ENCODE results near the gene KCNQ1OT1.

Gene KCNQ1OT1

DNA sequence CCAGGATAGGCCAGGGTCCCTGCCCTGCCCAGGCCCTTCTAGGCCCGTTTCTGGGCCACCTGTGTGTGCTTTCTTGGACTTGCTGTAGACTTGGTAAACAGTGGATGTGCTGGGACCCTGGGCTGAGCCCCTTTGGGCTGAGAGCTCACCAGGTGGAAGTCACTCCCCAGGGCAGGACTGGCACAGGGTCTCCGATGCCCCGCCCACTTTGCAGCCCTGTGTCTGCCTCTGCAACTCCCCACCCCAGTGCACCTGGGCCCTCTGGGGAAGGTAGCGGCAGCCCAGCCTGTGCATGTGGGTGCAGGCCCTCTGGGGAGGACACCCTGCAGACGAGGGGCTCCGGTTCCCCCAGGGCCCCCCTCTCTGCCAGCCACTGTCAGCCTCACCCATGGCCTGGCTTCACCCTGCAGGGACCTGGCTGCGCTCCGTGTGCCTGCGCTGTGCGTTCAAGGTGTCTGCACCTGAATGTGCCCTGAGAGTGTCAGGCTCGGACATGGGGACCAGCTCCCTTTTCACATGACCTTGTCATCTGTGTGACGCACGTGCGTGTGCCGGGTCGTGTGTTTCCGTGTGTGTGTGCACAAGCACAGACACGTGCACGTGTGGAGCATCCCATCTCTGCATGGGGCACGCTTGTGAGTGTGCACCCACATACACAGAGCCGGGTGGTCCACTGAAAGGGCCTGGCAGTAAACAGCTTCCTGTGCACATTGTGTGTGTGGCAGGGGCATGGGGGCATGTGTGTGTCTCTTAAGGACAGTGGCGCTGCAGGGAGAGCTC, 118.5 kb downstream of the KCNQ1OT1 start:
- DNase-seq: no peak

DNA sequence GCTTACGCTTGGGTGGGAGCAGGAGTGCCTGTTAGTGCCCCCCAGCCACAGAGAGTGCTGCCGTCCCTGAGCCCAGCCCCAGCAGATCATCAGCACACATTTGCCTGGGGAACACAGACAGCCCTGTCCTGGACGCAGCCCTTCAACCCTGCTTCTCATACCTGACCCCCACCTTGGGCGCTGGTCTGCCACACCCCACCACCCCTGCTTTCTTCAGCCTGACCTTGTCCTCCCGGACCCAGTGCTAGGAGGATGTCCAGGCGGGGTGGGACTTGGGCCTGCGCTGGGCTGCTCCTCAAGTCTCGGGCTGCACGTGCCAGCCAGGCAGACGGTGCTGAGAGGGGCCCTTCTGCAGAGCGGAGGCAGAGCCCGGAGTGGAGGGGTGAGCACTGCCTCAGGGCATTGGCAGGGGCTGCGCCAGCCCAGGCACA, 119.2 kb downstream of the KCNQ1OT1 start:
- no peak for DNase-seq

DNA sequence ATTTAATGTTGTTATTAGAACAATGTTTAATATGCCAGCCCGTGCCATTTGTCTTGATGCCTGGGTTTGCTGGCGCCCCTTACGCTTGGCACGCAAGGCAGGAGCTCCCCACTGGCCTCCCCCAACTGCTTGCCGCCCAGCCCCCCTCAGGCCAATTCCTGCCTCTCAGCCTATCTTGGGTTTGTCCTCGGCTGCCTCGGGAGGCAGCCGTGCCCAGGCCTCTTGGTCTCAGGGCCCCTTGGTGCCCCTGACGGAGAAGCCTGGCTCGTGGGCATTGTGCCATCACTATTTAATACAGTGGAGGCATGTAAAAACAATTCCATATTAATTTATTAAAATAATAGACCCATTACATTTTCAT, 119.8 kb downstream of the KCNQ1OT1 start:
- no peak for DNase-seq

DNA sequence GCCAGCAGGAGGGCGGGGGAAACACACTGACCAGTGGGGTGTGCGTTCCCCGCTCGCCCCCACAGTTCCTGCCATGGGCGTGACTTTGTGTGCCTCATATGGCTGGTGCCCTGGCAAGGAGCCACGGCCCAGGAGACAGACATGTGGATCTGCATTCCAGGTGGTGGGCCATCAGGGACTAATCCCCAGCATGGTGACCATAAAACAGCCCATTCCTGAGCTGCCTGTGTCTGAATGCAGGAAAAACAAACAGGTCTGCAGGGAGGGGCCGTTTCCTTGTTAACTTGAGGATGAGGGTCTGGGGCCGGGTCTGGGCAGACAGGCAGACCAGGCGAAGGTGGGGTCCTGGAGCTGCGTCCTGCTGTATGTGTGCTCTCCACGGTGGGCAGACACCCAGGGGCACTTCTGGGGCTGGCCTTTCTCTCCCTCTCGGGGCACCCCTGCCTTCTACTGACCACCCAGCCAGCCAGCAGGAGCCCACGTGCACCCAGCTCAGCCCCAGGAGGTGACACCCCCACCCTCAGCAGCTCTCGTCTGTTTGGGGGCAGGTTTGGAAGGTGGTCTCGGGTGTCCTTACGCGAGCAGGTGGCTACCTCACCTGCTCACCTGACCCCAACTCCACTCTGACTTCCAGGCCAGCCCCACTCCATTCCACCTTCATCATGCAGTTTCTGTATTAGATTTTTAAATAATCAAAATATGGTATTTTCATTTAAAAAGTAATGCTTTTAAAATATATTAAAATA, 120.3 kb downstream of the KCNQ1OT1 start:
- no peak for DNase-seq

DNA sequence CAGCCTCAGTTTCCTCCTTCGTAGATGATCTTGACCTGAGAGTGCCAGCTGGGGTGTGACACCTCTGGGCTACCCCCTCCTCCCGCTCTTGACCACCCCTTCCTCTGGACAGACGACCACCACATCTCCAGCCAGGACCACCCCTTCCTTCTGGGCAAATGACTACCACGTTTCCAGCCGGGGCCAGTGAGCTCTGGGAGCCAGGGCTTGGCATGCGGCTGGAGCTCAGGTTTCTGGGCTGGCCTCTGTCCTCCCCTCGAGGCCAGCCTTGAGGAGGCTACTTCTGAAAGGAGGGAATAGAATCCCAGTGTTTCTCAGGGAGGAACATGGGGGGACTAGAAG, 120.9 kb downstream of the KCNQ1OT1 start:
- no peak for DNase-seq

DNA sequence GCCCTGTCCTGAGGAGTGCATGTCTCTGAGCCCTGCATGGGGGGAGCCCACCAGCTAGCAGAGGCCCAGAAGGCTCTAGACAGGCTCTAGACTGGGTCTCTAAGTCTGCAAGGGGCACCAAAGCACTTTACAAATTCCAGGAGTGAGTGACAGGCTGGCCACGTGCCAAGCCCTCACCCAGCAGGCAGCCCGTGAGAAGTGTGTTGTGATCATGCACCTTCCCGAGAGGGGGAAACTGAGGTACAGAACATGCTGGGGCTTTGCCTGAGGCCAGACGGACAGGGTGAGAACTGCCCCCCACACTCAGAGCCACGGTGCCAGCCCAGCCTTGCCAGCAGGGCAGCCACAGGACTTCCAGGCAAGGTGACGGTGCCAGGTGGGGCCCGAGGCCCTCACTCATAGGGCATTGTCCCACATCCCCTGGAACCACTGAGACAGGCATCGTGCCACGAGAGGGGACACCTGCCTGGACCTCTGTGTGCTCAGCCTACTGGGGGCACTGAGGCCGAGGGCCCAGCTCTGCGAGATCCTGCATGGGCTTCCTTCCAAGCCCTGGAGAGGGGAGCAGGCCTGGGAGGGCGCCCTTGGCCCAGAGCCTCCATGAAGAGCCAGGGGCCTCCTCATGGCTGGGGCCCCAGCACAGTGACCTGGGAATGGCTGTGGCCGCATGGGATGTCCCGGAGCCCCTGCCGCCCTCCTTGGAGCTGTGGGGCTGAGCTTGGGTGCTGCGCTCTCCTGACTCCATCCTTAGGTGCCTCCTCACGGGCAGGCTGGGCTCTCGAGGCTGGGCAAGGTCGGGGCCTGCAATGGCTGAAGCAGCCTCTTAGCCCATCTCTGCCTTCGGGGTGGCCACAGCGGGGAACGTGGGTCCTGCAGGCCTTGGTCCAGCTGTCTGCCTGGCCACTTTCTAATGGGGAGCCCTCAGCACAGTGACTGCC, 121.5 kb downstream of the KCNQ1OT1 start:
- no peak for DNase-seq

DNA sequence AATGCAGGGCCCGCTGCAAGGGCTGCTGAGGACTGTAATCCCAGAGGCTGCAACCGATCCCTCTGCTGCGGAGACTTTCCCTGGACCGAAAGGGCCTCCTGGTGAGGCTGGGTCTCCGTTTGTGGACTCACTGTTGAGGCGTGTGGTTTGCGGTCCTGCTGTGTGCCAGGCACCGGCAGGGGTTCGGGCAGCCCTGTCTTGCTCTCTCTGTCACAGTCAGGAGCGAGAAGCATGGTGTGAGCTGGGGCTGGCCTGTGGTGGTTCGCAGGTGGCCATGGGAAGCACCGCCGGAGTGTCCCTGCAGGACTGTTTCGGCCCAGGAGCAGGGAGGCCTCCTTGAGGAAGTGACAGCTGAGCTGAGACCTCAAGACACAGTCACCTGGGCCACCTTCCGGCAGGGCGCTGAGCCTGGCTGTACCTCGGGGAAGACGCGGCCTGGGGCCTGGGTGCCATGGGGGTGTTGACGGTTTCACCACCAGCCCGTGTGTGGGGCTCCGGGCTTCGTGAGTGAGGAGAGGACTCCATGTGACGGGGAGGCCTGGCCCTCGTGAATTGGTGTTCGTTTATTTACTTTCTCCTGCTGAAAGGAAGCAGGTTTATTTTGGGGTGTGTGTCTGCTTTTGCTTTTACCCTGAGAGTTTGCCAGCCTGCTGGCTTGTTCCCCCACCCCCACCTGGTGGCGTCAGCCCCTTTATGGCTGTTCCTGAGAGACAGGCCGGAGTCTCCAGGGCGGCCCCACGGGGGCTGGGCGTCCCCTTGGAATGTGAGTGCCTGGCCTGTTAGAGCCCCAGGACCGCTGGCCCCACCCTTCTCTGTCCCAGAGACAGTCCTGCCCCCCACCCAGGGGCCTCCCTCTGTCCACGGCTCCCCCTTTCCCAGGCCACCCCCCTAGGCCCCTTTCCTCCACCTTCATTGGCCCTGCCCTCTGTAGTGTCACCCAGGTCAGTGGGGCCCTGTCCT, 122.5 kb downstream of the KCNQ1OT1 start:
- no peak for DNase-seq

DNA sequence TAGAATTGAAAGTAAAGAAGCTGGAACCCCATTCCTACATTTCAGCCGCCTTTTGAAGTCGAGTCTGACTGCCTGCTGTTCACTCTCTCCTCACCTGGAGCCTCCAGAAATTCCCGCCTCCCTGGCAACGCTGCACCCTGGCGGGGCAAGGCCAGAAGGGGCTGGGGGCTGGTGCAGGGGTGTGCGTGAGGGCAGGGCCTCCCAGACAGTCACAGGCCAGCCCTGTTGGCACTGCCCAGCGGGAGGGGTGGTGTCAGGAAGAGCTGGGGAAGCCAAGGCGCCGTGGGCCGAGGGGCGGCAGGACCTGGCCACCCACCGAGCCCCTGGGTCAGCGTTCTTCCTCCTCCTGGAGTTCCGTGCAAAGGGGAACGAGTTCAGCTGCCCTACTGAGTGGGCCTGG, 123.2 kb downstream of the KCNQ1OT1 start:
- DNase-seq: no peak

DNA sequence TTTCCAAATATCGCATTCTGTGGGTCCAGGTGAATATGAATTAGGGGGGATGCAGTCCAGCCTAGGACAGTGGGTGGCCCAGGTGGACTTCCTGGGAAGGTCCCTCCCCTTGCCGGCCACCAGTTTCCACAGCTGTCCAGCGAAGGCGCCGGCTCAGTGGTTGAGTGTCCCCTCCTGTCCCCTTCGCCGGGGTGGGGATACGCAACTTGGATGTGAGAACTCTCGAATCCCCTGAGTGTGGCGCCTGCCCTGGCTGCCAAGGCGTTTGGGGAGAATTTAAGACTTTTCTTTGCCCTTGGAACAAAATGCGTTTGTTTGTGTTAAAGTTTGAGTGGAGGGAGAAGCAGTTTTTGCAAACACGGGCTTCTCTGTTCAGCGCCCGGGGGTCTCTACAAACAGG, 123.7 kb downstream of the KCNQ1OT1 start:
- DNase-seq: no peak

DNA sequence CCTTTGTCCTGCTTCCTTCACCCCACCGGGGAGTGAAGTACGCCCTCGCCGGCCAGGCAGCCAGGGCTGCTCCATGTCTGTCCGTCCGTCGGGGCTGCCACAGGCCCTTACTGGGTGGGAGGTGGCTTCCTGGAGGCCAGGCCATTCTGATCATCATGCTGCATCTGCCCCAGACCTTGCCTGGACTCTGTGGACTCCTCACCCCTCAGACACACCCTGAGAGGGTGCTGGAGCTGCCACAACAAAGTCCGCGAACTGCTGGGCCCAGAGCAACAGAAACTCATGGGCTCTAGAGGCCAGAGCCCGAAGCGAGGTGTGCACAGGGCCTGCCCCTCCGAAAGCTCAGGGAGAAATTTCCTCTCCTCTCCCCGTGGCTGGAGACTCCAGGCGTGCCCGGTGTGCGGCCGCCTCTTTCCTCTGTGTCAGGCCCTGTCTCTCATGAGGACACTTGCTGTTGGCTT, 124.2 kb downstream of the KCNQ1OT1 start:
- DNase-seq: no peak

DNA sequence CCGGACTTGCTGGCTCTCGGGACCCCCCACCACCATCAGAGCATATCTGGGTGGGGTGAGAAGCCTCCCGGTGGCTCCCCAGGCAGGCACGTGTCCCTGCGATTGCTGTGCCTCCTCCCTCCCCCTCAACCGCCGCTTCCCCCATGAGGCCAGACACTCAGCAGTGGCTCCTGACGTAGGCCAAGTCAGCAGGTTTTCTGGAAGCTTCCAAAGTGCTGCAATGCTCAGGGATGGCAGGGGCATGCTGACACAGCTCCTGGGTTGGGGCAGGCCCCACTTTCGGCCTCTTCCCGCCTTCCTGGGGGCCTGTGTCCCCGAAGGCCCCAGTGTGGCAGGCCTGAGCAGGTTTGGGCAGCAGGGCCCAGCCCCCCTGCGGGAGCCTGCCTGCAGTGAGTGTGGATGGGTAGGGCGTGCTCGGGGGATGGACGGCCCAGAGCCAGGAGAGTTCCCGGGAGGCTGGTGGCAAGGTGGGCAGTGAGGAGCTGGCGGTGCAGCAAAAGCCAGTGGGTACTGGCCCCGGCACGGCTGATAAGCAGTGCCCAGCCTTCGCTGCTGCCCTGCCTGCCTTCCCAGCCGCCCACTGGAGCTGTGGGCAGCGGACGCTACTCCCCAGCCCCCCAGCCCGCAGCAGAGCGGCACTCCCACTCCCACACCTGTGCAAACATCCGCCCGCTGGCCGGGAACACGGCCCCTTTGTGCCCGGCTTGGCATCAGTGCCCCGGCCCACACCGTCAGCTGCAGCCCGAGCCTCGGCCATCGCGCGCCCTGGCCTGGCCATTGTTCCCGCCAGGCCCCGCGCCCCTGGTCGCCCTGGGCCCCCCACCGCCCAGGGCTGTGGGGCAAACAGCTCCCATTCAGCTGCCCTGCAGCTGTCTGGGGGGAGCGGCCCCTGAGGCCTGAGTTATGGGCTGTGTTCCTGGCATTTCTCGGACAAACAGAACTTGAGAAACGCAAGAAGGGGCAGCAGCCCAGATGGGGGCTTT, 125.0 kb downstream of the KCNQ1OT1 start:
- DNase-seq: no peak

DNA sequence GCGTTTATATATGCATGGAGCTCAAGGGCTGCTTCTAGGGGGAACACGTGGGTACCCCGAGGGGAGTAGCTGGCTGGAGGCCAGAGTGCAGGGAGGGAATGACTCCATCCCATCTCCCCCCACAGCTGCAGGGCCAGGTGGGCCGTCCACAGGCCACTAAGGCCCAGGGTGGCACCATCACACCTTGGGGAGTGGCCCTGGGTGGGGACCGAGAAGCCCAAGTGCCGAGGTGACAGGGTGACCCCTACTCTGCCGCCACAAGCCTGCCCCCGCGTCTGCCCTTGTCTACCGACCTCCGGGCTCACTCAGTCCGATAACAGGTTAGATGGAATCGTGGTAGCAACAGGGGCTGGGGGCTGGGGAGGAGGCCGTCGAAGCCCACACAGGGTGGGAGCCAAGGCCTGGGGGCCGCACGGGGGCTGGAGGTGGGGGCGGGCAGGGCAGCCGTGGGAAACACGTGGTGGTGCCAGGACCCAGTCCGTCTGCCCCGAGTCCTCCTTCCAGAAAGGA, 125.7 kb downstream of the KCNQ1OT1 start:
- no peak for DNase-seq

DNA sequence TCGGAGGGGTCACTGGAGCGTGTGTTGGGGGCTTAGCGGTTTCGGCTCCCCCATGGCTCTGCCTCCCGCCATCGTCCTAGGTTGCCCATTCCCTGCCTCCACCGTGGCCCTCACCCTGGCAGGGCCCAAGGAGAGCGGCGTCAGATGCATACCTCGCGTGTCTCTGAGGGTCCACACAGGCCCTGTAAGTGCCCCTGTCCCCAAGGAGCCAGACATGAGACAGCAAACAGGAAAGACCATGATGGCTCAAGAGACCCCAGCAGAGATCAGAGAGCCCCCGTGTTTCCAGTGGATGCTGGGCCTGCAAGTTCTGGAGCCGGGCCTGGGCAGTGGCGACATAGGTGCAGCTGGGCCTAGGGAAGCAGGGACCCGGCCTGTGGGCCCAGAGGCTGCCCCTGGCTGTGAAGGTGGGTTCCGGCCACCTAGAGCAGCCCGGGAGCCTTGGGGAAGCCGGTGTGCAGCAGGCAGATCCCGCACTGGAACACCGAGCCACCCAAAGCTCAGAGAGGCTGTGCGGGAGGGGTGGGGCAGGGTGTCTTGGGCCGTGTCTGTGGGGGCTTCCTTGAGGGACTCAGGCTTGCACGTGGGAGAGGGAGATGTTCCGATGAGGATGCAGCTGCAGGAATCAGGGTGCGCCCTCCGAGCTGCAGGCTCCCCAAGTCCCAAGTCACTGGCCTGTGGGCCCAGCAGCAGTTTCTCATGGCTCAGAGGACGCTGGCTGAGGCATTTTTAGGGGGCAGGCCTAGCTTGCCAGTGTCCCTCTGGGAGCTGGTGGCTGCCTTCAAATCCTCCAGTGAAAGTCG, 126.4 kb downstream of the KCNQ1OT1 start:
- DNase-seq: no peak

DNA sequence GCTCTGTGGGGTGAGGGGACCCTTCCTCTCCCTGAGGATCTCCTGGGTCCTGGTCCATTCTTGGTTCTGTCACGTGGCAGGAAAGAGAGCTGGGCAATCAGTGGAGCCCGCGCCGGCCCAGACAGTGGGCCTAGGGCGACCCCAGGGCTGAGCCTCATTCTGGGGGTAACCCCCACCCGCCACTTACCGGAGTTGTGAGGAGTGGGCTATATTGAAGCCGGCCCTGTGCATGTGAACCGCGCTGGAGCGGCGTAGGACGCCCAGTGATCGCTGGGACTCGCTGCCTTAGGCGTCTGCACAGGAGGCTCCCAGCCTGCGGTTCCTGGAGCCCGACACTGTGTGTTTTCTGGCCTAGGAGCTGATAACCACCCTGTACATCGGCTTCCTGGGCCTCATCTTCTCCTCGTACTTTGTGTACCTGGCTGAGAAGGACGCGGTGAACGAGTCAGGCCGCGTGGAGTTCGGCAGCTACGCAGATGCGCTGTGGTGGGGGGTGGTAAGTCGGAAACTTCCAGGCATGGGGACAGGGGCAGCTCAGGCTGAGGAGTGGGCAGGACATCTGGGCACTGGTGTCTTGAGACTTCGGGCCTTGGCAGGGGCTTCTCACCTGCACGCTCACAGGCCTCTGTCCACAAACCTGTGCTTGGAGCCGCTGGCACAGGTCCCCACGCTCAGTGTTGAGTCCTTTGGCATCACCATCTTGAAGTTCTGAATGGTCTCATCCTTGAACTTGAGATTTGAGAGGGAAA, 127.1 kb downstream of the KCNQ1OT1 start:
- DNase-seq: no peak

DNA sequence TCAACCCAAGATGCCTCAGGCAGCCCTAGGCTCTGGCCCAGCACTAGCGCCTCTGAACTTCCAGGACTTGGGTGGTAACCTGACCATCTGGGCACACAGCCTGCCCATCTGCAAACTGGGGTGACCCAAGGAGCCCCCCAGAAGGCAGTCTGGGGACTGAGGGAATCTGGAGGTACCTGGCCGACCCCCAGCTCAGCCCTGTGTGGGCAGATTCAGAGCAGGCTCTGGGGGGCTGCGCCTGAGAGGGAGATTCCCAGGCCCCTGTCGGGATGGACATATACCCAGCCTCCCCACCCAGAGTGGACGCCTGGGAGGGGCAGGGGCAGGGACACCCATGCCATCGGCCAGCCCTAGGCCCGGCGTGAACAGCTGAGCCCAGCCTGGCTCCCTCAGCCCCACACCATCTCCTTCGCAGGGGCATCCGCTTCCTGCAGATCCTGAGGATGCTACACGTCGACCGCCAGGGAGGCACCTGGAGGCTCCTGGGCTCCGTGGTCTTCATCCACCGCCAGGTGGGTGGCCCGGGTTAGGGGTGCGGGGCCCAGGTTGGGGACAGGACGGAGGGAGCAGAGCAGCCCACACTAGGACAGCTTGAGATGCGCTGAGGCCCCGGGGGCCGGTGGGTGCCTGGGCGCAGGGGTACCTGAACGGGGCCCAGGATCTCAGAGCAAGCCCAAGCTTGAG, 128.1 kb downstream of the KCNQ1OT1 start:
- no peak for DNase-seq

DNA sequence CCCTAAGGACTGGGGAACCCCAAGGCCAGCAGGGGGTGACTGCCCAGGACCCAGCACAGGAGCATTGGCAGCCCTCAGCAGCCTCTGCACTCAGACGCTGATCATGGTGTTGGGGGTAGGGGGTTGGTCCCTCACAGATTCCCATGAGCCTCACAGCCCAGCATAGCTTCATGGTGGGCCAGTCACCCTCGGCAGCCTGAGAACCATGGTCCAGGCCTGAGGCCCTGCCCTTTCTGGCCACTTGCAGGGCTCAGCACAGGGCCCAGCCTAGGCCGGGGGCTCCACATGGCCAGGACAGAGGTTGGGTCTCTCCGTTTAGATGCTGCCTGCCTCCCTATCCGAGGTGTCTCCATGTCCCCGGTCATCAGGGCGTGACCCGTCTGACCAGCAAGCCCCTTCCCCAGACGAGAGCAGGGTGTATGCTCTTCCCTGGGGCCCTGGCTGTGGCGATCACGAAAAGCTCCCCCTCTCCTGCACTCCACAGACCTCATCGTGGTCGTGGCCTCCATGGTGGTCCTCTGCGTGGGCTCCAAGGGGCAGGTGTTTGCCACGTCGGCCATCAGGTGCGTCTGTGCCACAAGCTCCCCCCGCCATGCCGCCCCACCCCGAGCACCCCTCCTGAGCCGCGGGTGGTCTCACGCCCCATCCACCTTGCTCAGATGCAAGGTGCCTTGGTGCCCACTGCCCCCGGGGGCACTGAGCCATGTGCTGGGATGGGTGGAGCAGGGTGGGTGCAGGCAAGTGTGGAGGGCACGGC, 128.8 kb downstream of the KCNQ1OT1 start:
- DNase-seq: no peak

DNA sequence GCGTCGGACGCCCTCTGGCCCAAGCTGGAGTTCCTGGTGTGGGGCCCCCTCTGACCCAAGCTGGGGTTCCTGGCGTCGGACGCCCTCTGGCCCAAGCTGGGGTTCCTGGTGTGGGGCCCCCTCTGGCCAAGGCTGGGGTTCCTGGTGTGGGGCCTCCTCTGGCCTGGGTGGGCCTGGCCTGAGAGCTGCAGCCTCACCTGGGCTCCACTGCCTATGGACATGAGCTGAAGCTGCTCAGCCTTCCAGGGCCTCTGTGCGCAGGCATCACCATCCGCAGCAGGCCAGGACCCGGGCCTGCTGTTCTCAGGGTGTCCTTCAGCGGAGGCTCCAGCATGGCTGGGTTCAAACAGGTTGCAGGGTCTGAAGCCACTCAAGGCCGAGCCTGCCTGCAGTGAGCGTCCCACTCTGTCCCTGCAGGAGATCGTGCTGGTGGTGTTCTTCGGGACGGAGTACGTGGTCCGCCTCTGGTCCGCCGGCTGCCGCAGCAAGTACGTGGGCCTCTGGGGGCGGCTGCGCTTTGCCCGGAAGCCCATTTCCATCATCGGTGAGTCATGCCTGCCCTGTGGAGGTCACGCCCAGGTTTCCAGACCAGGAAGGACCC, 129.5 kb downstream of the KCNQ1OT1 start:
- DNase-seq: no peak

All from fibroblast of skin of scalp (primary cell).